GM12878 (cell line): ENCODE measurements around the gene ADAM29. TPM values are rescaled to one million over a fixed set of nuclear protein-coding genes. Genes with fewer than 3 reads are reported as not detected.

ENCODE experiments used
- ATAC-seq: fragments of 200-7000 bp; cut with Tn5 transposase; 3 replicates; pipeline ENCODE4 v1.9.1; 2020; ENCODE audit warnings: mild to moderate bottlenecking, moderate library complexity
- BruUV-seq: library from RNA; stranded (reverse); fragments of 400-500 nt; replicated peaks from 2 replicates; lab custom pipeline; 2021; lab: Mats Ljungman, UMichigan
- CTCF ChIA-PET: fragments of 300-600 bp; sonication (Branson Sonifier 250); formaldehyde crosslinking; extraction: SDS; loops from one replicate; lab custom pipeline; 2021; ENCODE audit warnings: inconsistent platforms; lab: Yijun Ruan, JAX
- POLR2A ChIA-PET: fragments of 350-600 bp; formaldehyde crosslinking; extraction: SDS; loops from one replicate; lab custom pipeline; 2021; ENCODE audit warnings: inconsistent platforms; lab: Charles Lee
- RAD21 ChIA-PET: fragments of 300-600 bp; sonication (Branson Sonifier 250); formaldehyde crosslinking; loops from one replicate; lab custom pipeline; 2023; ENCODE audit warnings: antibody characterized with exemption; ENCODE audit not compliant: unreplicated experiment; lab: Charles Lee
- SMC1A ChIA-PET: fragments of 300-600 bp; sonication (Branson Sonifier 250); formaldehyde crosslinking; loops from one replicate; lab custom pipeline; 2023; ENCODE audit not compliant: unreplicated experiment, uncharacterized antibody; lab: Charles Lee
- DNase-seq: peaks from one replicate; pipeline ENCODE4 v3.0.0-alpha.2; 2011; ENCODE audit warnings: low read depth, low spot score
- FAIRE-seq: peaks from 3 replicates; lab custom pipeline; 2011; peaks lifted over from hg19 to GRCh38; lab: Jason Lieb, UNC
- H2AFZ ChIP-seq: 2 replicates; pipeline ENCODE4 v1.6.0; 2011; ENCODE audit warnings: low read depth, low read length, control low read depth; ENCODE audit not compliant: control insufficient read depth
- H3K27ac ChIP-seq: 2 replicates; pipeline ENCODE4 v1.5.1; 2011; ENCODE audit warnings: control low read depth; ENCODE audit not compliant: control insufficient read depth, insufficient read depth
- H3K27me3 ChIP-seq, 2 experiments: replicated peaks in 1 of 2; 2 replicates each; pipeline versions ENCODE4 v1.6.0 to v1.6.1; 2011; ENCODE audit warnings: low read length in 1 of 2; ENCODE audit not compliant: control insufficient read depth in 2 of 2, insufficient read depth in 2 of 2
- H3K36me3 ChIP-seq, 2 experiments: 2 replicates each; pipeline ENCODE4 v1.5.1; 2011; ENCODE audit warnings: low read length in 1 of 2; ENCODE audit not compliant: control insufficient read depth in 2 of 2, insufficient read depth in 2 of 2
- H3K4me1 ChIP-seq: 2 replicates; pipeline ENCODE4 v1.6.1; 2011; ENCODE audit warnings: mild to moderate bottlenecking, low read length, moderate library complexity, mixed read lengths; ENCODE audit not compliant: control insufficient read depth, insufficient read depth
- H3K4me2 ChIP-seq: 2 replicates; pipeline ENCODE4 v1.6.0; 2011; ENCODE audit warnings: control low read depth; ENCODE audit not compliant: control insufficient read depth, insufficient read depth
- H3K4me3 ChIP-seq: fragments of 200-600 bp; sonication (generic); 2 replicates; pipeline ENCODE4 v1.5.1; 2016
- H3K79me2 ChIP-seq: 2 replicates; pipeline ENCODE4 v1.6.0; 2011; ENCODE audit warnings: low read length; ENCODE audit not compliant: control insufficient read depth, insufficient read depth
- H3K9ac ChIP-seq: 2 replicates; pipeline ENCODE4 v1.8.0; 2011; ENCODE audit warnings: low read length, control low read depth, mixed read lengths; ENCODE audit not compliant: control insufficient read depth, insufficient read depth
- H3K9me3 ChIP-seq: replicated peaks from 3 replicates; pipeline ENCODE4 v1.5.1; 2011; ENCODE audit warnings: mild to moderate bottlenecking, low read length; ENCODE audit not compliant: control insufficient read depth, insufficient read depth
- H4K20me1 ChIP-seq: 2 replicates; pipeline ENCODE4 v1.6.0; 2011; ENCODE audit not compliant: control insufficient read depth, insufficient read depth
- EED ChIP-seq: sonication (generic); IDR thresholded peaks from 2 replicates; pipeline ENCODE4 v1.6.1; 2016; ENCODE audit warnings: antibody characterized with exemption, low read depth
- EP300 ChIP-seq, 2 experiments: fragments of 150-350 bp in 1 of 2; IDR thresholded peaks; 2 replicates each; pipeline ENCODE4 v1.6.1; 2011 to 2012; ENCODE audit warnings: low read depth in 2 of 2, low read length in 2 of 2, borderline replicate concordance in 1 of 2, improper control_type of control experiment in 1 of 2, inconsistent platforms in 1 of 2; ENCODE audit not compliant: control insufficient read depth in 1 of 2
- SPI1 ChIP-seq: IDR thresholded peaks from 2 replicates; pipeline ENCODE4 v1.6.1; 2011; ENCODE audit warnings: low read depth, mild to moderate bottlenecking, low read length, moderate library complexity, borderline replicate concordance; ENCODE audit not compliant: insufficient read depth
- WGBS: methylation state at CpG from one replicate; pipeline ENCODE4 v1.1.6; 2016; ENCODE audit warnings: low lambda C conversion rate; ENCODE audit not compliant: insufficient replicate concordance, insufficient coverage; ENCODE audit errors: missing lambda C conversion rate; 5-methylcytosine and 5-hydroxymethylcytosine counted together
- in situ Hi-C: fragments of 300-500 bp; cut with MboI; formaldehyde crosslinking; loops from 9 replicates; pipeline ENCODE4 v1.14.3; 2018; ENCODE audit warnings: mixed read lengths
- intact Hi-C: fragments of 100-400 bp; cut with micrococcal nuclease; formaldehyde crosslinking; loops from one replicate; pipeline ENCODE4 v1.14.2; 2022; ENCODE audit not compliant: unreplicated experiment
- polyA plus RNA-seq, 11 experiments: library from polyadenylated mRNA; depleted of rRNA in 4 of 11; unstranded in 6 of 11; stranded (reverse) in 5 of 11; fragments of >200 nt; fragmentation: Nextera tagmentation in 4 of 11; fragmentation: Illumina TruSeq in 1 of 11; extraction: Ambion mirVana in 4 of 11; extraction: Trizol in 1 of 11; gene quantifications; 1 replicate in 1 of 11; 2 replicates in 10 of 11; pipeline versions ENCODE4 v1.2.1 to v1.2.3, GENCODE V29; 2011 to 2016; ENCODE audit warnings: inconsistent platforms in 2 of 11, missing spikeins in 2 of 11, low read depth in 1 of 11
- total RNA-seq, 4 experiments: library from RNA; depleted of rRNA in 3 of 4; stranded (reverse); fragments of >200 nt in 3 of 4; fragmentation: Illumina TruSeq in 1 of 4; extraction: Trizol in 1 of 4; gene quantifications; 2 replicates each; pipeline versions ENCODE4 v1.2.1 to v1.2.3, GENCODE V29; 2013 to 2021
- TF ChIP-seq, protein P1 (sequence below): fragments of 450-650 bp; IDR thresholded peaks from 2 replicates; pipeline ENCODE4 v1.6.1; 2017; ENCODE audit warnings: mild to moderate bottlenecking, moderate library complexity

Gene ADAM29
- total and polyA plus RNA-seq, 10 of the 15 experiments (the other 5 are each of a cell fraction or from before 2014, with no cell fraction given) = 0.04 to 0.20 (median 0.10) TPM; not detected in 7

DNA sequence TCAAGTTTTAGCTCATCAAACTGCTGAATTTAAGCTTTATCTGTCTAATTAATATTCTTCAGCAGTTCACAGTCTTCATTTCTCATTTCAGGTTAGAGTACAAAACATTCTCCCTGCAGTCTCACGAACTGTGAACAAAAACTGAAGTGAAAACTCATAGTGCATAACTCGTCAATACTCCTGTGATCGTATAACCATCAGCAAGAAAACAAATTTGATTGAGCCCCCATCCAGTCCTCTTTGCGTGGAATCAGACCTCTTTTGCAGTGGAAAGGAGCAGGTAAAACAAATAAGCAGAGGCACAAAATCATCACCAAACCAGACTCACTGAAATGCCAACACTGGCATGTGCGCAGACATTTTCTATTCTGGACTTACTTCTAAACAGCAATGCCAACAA, 12.7 kb downstream of the ADAM29 start:
- in situ Hi-C loops = no loop called here
- RAD21 ChIA-PET = interaction anchor here (1.3 to 4.2 kb wide), 2 partner anchors 11 to 44 kb away, joined by 3 to 16 read pairs; partner anchors contain the start of gene ADAM29

More for the DNA sequence above, 12.7 kb downstream of the ADAM29 start:
- Histone ChIP-seq H3K79me2 (no peaks in the 10 kb centered on the region), H3K4me2 (peak overlapping the region; percentile 54; the same call in 1 of the 2 replicates), H3K36me3 (no peaks in the 10 kb centered on the region), H4K20me1 (no peaks in the 10 kb centered on the region), H3K9me3 (no peaks in the 10 kb centered on the region), H3K4me1 (peaks cover 13% of the 10 kb centered on the region), H3K4me3 (no peak overlapping the region), H3K27ac (peak overlapping the region; percentile 58), H3K27me3 (no peaks in the 10 kb centered on the region), H3K9ac (no peak overlapping the region), H2AFZ (peak overlapping the region; percentile 71)
- intact Hi-C loops = no loop called here
- POLR2A ChIA-PET = interaction anchor here (1.0 kb wide), 1 partner anchor 9 kb away, joined by 3 read pairs; no protein-coding TSS in a partner anchor
- SMC1A ChIA-PET = interaction anchor here (1.2 to 3.7 kb wide), 5 partner anchors 13 to 124 kb away, joined by 3 to 34 read pairs (median 9); partner anchors contain the start of gene ADAM29
- FAIRE-seq (no peak), ATAC-seq (peak; percentile 16), DNase-seq (no peak)
- BruUV-seq = no TSS peak
- CTCF ChIA-PET = no interaction called here
- 24% methylated on average over 5 of the region's 5 CpGs for WGBS
- TF ChIP-seq EED (no peak), EP300 (IDR thresholded peaks at IDR 0.05; ENCODE audit: borderline replicate concordance in 1 of 2, control insufficient read depth in 1 of 2, low read depth in 2 of 2, low read length in 2 of 2) (peak in 1 of 2 experiments; percentile 42; a peak in 2 of 4 replicates), SPI1 (peak; percentile 13; the same call in 1 of the 2 replicates)
- TF ChIP-seq, protein P1, sequence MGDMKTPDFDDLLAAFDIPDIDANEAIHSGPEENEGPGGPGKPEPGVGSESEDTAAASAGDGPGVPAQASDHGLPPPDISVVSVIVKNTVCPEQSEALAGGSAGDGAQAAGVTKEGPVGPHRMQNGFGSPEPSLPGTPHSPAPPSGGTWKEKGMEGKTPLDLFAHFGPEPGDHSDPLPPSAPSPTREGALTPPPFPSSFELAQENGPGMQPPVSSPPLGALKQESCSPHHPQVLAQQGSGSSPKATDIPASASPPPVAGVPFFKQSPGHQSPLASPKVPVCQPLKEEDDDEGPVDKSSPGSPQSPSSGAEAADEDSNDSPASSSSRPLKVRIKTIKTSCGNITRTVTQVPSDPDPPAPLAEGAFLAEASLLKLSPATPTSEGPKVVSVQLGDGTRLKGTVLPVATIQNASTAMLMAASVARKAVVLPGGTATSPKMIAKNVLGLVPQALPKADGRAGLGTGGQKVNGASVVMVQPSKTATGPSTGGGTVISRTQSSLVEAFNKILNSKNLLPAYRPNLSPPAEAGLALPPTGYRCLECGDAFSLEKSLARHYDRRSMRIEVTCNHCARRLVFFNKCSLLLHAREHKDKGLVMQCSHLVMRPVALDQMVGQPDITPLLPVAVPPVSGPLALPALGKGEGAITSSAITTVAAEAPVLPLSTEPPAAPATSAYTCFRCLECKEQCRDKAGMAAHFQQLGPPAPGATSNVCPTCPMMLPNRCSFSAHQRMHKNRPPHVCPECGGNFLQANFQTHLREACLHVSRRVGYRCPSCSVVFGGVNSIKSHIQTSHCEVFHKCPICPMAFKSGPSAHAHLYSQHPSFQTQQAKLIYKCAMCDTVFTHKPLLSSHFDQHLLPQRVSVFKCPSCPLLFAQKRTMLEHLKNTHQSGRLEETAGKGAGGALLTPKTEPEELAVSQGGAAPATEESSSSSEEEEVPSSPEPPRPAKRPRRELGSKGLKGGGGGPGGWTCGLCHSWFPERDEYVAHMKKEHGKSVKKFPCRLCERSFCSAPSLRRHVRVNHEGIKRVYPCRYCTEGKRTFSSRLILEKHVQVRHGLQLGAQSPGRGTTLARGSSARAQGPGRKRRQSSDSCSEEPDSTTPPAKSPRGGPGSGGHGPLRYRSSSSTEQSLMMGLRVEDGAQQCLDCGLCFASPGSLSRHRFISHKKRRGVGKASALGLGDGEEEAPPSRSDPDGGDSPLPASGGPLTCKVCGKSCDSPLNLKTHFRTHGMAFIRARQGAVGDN = peak; percentile 66
